GM12892 (cell line): ENCODE data around the gene HDAC5.

Source experiments
- POLR2A ChIP-seq: IDR thresholded peaks from 2 replicates; pipeline ENCODE4 v1.6.1; 2011; ENCODE audit warnings: low read depth, low read length, control low read depth
- POLR2AphosphoS5 ChIP-seq: IDR thresholded peaks from 2 replicates; pipeline ENCODE4 v1.6.1; 2011; ENCODE audit warnings: low read depth, low read length, control low read depth
- TAF1 ChIP-seq: IDR thresholded peaks from 2 replicates; pipeline ENCODE4 v1.6.1; 2011; ENCODE audit warnings: low read depth, mild to moderate bottlenecking, control low read depth, low read length, borderline replicate concordance

DNA sequence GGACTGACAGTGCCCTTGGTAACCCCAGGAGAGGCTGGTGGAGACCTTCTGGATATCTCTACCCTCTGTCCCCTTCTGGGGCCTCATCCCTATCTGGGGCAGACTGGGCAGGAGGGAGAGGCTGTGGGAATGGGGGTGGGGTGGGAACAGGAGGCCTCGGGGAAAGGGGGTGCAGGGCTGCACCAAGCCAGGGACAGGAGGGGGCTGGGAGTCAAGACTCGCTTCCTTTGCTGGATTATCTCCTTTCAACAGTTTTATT is 28.1 kb downstream of the HDAC5 start:
- no peak for TF ChIP-seq POLR2AphosphoS5
- TF ChIP-seq POLR2A: no peak
- no peak for TF ChIP-seq TAF1
